GM18868 (cell line): Measurements from ENCODE around the gene CACNA1E.

ENCODE experiments used
- ATAC-seq: cut with Tn5 transposase; IDR thresholded peaks from one replicate; pipeline ENCODE4 v1.9.1; 2021; ENCODE audit warnings: mild to moderate bottlenecking, moderate library complexity; ENCODE audit not compliant: unreplicated experiment

CACNA1E gene

DNA sequence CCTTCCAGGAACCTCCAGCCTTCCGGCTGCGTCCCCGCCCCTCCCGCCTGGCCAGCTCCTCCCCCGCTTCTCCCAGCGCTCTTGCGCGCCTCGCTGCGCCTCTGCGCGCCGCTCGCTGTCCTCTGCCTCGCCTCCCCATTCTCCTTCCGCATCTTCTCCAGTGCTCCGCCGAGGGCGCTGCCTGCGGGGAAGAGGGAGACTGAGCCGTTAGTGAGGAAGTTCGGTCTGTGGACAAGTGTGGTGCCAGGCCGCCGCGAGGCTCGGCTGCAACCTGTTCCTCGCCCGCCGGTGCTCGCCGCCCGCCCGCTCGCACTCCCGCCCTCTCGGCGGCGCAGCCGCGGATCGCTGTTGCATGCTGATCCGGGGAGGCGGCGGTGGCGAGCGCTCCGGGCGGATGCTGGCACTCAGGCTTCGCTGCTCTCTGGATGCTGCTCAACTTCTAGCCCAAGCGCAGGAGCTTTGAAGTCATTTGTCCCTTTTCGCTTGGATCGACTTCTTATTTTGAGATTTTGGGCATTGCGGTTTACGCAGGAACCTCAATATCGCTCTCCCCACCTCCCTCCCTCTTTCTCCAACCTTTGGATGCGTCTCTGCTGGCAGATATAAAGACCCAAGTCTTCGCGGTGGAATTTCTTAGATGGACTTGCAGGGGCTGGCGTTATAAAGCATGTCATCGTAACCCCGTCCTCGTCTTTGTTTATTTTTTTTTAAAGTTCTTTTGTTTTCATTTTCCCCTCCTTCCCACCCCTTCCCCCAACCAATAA is 614 bp upstream of the CACNA1E start:
- ATAC-seq = peak; percentile 31

DNA sequence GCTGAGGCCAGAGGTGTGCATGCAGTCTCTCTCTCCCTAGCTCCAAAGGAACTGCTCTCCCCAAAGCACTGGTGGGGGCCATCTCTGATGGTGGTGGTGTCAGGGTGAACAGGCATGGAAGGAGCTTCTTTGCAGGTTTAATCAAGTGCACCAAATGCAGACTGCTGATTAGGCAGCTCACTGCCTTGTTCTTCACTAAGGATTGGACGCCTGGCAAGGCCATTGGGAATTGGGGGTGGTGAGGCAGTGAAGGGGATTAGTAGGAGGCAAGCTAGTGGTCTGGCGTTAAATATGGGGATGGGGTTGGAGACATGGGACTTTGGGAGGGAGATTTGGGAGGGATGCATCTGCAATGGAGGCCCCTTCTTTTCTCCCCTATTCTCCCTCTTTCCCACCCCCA is 1.5 kb downstream of the CACNA1E start:
- no peak for ATAC-seq

DNA sequence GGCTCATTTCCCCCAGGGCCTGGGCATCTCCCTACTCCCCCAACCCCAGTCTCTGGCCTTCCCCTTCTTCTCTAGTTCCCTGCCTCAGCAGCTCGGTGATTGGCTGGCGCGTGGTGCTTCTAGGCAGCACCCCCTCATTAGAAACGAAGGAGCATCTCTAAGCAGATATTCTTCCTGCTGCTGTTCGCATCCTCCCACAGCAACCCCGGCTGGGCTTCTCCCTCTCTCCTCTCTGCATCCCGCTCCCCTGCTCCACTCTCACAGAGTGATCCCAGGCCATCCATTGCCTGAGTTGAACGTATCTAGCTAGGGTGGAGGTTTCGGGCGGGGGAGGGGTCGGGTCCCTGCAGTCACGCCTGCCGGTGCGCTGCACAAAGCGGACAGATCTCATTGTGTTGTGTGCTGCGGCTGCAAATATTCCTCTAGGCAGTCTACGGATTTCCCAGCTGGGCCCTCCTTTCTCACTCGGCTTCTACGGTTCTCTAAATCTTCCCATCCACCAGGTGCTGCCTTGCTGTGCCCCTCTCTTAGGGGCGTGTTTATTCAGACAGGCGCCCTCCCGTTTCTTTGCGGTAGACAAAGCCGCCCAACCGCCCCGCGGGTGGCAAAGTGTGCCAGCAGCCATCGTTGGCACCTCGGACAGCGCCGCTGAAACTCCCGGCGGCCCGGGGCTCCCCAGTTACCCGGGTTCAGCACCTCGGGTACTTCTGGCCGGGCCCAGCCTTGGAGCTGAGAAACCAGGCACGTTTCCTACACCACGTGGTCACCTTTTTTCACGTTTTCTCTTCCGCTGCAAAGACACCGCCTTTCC is 2.2 kb downstream of the CACNA1E start:
- ATAC-seq = peak; percentile 58

DNA sequence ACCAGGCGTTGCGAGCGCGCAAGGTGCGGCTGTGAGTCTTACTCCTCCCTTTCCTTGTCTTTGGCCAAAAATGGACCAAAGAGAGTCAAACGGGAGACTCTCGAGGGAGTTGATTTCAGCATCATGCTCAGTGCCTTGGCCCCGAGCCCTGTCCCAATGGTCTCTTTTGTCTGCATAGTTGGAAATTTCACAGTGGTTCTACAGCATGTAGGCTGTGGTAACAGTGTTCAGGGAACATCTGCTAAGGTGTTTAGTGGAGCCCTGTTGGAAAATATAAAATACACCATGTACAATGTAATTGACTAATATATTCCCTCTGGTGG is 2.7 kb downstream of the CACNA1E start:
- ATAC-seq = no peak

DNA sequence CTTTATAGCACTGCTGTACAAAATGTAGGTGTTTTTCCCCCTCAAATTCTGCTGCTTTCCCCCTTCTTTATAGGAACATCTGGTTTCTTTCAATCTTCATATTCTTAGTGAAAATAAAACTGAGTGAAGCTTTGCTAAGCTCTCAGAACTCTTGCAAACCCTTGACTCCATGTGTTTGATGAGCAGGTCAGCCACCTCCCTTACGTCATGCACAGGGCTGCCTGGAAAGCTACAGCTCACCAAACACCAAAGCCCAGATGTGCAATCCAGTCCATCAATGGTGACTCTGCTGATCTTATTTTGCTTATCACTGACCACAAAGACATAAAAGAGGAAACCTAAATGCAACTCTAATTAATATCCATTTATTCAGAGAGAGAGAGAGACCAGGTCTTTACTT is 5.5 kb downstream of the CACNA1E start:
- ATAC-seq = no peak

DNA sequence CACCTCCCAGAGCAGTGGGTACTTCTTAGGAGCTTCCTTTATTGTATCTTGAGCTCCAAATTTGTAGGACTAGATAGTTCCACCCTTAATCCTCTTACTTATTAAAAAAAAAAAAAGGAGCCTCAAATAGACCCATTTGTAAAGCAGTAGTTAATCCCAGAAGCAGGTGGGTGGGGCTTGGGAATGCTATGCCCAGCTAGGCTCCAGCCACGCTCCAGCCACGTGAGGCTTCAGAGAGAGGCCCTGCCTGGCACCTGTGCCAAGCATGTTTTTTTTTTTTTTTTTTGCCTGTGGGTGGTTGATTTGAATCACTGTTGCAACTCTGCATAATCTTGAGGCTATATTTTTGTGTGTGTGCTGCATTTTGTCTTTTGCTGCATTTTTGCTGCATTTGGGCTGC is 7.0 kb downstream of the CACNA1E start:
- no peak for ATAC-seq

DNA sequence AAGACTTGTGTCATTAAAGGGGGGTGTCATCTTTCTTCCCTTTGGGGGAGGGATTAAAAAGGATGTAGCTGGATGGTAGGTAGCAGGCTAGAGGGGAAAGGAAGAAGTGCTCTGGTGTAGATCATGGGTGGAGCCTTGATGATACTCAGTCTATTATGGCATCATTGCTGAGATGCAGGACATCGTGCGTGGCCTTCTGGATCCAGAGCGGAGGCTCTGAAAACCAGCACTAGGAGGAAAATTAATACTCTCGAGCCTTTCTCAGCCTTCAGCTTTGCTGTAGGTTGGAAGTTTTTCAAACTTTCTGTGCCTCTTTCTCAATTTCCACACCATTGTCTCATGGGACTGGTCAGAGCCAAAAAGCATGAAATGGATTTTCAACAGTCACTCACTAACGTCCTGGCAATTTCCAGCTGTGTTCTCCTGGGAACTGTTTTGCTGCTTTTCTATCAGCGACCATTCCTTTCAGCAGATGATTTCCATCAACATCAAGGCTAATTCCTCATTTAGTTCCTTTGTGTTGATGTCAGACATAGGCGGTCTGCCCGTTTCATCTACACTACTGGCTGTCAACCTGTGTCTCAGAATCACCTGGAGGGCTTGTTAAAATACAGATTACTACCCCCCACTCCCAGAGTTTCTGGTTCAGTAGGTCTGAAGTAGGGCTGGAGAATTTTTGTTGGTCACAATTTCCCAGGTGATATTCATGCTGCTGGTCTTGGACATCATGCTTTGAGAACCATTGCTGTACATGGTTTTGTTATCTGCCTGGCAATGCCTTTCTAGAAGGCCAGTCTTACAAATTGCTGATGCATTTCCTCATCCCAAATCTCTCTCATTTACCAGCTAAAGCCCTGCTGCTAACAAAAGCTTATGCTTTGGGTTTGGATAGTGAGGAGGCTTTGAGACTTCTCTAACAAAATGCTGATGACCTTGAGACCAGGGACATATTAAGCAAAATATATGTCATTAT is 7.7 kb downstream of the CACNA1E start:
- no peak for ATAC-seq

DNA sequence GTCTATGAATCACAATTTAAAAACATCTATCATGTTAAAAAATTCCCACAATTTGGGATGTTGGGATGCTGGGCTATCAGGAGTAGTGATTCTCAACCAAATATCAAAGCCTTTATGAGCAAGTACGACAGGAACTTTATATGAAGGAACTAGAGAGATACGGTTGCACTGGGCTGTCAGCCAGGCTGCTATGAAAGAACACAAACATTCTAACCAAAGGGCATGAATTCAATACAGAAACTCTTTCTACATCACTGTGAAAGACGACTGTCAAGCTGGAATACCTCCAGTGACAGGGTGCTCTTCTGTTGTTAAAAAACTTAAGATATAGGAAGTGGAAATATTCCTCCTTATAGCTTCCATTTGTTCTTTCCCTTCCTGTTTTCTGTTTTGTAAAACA is 9.8 kb downstream of the CACNA1E start:
- ATAC-seq = no peak

DNA sequence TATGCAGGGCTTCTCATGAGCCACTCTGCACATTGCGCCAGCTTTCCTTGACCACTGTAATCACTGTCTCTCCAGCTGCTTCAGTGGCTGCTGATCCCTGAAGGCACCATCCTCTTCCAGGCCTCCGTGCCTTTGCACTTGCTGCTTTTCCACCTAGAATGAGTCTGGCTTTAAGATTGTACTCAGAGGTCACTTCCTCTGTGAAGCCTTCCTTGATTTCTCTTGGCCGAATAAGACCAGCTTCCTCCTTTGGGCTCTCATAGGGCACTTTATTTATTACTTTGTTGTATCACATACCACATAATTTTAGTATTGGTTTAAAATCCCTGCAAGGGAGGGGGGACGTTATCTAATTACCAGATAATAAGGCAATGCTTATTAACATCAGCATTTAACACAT is 10.6 kb downstream of the CACNA1E start:
- ATAC-seq = no peak

DNA sequence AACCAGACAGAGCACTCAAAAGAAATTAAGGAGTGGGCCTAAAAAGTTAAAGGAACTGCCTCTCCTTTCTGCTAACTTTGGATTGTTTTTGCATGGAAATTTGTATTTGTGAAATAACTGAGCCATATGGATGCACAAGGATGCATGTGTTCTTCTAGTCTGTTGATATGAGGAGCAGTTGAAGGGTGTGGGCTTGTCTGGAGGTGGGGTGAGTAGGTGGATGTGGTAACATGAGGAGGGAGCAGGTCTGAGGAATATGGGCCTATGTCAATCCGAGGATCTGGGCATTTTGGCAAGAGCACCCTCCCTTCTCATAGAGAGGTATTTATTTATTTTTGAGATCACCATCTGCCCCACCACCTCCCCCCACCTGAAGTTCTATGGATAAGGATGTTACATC is 13.4 kb downstream of the CACNA1E start:
- ATAC-seq = no peak

DNA sequence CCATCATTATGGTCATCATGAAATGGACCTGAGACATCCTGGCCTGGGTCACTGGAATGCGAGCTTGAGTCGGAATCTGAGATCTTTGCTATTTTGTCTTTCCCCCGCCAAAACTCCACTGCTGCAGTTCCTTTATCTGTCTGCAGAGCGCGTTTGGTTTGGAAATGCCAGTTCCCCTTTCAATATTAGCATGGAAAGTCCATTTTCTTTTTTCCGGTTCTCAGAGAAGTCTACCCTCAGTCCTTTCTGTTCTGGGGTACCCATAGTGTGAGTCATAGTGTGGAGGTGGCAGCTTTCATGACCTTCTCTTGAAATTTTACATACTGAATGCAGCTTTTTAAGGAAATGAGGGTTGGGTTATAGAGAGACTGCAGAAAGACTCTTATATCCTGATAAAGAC is 14.6 kb downstream of the CACNA1E start:
- no peak for ATAC-seq

DNA sequence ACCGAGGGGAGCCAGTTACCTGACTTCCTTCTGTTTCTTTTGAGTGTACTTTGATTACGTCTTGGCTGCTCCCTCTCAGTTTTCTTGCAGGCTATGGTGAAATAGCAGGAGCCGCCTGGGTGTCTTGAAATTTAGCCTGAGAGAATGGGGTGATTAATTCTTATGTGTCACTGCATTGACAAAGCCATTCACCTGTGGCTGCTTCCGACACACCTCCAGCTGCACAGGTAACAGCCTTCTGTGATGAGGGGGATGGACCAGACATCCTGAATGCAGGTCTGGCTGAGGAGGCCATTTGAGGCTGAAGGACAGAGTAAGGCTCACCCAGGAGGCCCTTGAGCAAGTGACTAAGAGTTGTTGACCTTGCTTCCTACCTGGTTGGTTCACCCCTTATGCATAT is 16.5 kb downstream of the CACNA1E start:
- ATAC-seq = no peak

DNA sequence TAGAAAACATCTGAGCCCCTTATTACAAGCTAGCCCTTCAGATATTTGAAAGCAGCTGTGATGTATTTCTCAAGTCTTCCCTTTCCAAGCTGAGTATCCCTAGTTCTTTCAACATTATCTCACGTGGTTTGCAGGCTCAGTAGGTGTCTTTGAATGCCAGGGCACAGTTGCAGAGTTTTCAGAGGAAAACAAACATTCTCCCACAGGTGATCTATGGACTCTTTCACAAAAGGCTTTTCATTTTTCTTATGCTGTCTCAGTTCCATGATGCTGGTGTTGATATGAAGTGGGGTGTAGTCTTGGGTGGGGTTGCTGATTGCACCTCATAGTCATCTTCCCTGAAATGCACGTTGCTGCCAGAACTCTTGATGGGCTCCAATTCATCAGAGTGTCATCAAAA is 17.3 kb downstream of the CACNA1E start:
- ATAC-seq = no peak

DNA sequence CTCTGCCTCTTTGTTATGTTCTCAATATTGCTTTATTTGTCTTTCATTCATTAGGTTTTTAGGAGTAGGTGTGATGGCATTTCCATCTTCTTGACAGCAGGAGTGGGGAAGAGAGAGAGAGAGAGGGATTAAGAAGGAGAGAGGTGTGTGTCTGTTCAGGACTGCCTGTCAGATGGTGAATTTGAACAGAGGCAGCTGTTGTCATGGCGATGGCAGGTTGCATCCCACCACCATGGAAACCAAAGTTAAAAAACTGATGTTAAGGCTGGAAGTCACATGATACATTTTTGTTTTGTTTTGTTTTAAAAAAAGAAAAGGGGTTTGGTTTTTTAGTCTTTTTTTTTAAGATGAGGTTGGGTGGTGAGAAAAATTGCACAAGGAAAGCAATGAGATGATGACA is 18.3 kb downstream of the CACNA1E start:
- ATAC-seq = no peak

DNA sequence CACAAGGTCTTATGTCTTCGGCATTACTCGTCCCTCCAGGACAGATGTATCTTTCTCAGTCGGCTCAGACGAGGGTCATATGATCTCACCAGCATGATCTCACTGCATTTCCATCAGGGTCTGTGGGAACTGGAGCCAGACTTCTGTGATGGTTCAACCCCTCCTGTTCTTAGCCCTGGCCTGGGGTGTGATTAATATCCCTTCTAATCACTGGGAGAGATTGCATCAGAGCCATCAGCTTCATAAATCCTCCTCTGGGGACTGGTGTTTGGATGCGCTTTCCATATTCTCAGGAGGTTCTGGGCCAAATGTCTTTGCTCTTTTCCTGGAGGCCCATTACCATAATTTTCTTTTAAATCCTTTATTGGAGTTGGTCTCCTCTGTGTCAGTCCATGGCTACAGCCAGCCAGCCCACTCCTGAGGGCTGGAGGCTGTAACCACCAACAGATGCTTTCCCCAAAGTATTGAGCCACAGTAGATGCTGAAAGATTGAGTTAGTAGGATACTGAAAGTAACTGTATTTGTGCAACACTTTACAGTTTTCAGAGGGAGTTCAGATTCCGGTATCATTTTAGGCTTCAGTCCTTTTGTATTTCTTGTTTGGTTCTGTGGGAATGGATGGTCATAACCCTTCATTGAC is 20.0 kb downstream of the CACNA1E start:
- no peak for ATAC-seq

DNA sequence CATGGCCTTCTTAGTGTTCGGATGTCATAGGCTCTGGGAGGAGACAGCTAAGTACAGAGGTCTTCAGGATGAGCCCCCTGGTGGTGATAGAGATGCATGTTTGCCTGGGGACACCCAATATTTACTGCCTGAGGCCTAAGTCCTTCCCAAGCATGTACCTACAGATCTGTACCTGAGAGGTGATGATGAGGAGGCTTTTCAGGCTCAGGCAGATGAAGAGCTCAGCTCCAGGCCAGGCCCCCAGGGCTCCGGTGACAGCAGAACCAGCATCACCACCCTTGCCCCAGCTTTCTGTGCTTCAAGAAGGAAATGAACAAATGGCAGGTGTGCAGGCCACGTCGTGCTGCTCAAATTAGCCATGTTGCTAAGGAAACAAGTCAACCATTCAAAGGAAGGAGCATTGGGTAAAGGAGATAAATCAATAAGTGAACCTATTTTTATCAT is 21.1 kb downstream of the CACNA1E start:
- peak; percentile 48 for ATAC-seq

DNA sequence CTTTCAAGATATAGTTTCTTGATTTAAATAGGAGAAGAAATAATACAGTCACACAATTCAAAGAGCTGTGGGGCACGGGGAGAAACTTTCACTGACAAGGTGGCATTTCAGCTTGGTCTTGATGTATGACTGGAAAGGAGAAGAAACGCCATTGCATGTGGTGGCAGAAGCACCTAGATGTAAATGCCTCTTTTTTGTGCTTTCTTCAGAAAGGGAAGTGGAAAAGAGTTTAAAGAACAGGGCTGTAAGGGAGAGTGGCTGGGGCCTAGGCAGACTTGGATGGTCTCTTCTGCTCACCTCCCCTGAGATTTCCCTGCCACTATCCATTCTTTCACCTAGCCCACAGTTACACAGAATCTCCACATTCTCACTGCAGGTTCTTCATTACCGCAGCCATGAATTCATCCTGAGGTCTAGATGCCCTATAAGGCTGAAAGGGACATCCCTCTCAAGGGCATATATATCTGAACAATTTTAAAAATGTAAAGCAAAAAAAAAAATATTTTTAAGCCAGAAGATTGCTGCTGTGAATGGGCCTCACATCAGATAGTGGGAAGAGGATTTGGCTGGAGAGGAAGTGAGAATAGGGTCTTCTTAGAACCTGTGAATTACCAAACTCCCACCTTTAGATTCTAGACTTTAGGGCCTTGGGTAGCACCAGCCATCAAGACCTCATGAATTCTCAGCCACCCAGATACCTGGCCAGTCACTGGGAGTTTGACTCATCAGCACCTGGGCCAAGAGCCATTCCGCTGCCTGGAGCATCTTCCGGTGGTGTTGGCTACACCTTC is 23.4 kb downstream of the CACNA1E start:
- ATAC-seq = no peak

DNA sequence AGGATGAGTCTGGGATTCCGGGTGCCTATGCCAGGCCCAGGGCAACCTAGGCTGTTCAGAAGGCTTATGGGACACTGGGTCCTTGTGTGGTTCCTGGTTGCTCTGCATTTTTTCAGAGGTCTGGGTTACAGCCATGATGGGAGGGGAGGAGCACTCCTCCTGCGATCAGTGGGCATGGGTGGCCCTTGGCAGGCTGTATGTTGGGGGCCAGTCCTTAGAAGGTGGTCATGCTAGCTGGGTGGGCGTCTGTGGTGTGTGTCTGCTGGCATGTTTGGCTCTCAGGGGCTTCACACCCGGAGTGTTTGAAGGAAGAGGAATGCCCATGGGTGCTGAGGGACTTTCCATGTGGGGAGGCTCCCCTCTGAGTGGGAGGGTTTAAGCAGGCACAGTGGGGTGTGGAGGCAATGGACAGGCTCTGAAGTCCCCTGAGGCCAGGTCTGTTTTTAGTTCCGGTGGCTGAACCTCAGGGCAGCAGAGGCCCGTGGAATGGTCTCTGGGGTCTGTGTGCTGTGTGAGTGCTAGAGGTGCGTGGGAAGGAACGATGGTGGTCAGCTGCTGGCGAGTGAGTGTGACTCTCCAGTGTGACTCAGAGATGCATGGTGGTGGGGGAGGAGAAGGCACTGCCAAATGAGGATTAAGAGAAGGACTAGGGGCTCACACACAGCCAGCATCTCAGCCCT is 25.3 kb downstream of the CACNA1E start:
- peak; percentile 56 for ATAC-seq

DNA sequence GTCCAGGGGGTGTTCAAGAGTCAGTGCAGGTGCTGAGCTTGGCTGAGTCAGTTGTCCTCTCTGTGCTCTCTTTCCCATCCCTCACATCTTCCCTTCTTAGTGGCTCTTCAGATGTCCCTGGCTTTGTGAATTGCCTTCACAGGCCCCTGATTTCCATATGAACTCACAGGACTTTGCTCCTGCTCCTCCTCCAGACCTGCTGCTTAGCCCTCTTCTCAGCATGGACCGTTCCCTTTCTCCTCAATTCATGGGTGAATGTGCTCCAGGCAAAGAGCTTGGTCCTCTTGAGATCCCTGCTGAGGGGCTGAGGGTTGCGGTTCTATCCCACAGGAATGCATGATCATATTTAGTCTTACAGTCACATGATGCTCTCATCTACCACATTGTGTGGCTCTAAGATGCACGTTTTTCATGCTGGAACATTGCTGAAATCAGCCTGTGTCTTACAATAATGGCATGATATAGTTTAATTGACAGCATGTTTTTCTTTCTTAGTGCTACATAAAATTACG is 30.5 kb downstream of the CACNA1E start:
- ATAC-seq = no peak
